Loucy (cell line): ENCODE results near the gene RAB25.

Experiments used
- H2AFZ ChIP-seq: fragments of 200-600 bp; sonication (generic); 2 replicates; pipeline ENCODE4 v1.6.0; 2016; ENCODE audit warnings: antibody characterized with exemption, mild to moderate bottlenecking, low read length, moderate library complexity
- H3F3A ChIP-seq: fragments of 200-600 bp; 2 replicates; pipeline ENCODE4 v1.6.0; 2016; ENCODE audit warnings: antibody characterized with exemption, low read depth, mild to moderate bottlenecking
- H3K27me3 ChIP-seq: fragments of 200-600 bp; sonication (generic); 2 replicates; pipeline ENCODE4 v1.6.1; 2014; ENCODE audit warnings: low read length, mild to moderate bottlenecking; ENCODE audit not compliant: insufficient read depth, poor library complexity, severe bottlenecking
- H3K36me3 ChIP-seq: fragments of 200-600 bp; sonication (generic); 2 replicates; pipeline ENCODE4 v1.6.1; 2016; ENCODE audit warnings: low read length; ENCODE audit not compliant: insufficient read depth
- H3K4me1 ChIP-seq: fragments of 200-600 bp; sonication (generic); 2 replicates; pipeline ENCODE4 v1.5.1; 2014; ENCODE audit warnings: low read length, mild to moderate bottlenecking; ENCODE audit not compliant: insufficient read depth, poor library complexity, severe bottlenecking
- H3K4me2 ChIP-seq: fragments of 200-600 bp; sonication (generic); 2 replicates; pipeline ENCODE4 v1.6.0; 2014; ENCODE audit warnings: antibody characterized with exemption, low read length, low read depth, mild to moderate bottlenecking; ENCODE audit not compliant: poor library complexity, severe bottlenecking
- H3K4me3 ChIP-seq: fragments of 200-600 bp; sonication (generic); 2 replicates; pipeline ENCODE4 v1.5.1; 2014; ENCODE audit warnings: low read length, mild to moderate bottlenecking, mixed read lengths; ENCODE audit not compliant: poor library complexity, severe bottlenecking
- H3K79me2 ChIP-seq: fragments of 200-600 bp; sonication (generic); 2 replicates; pipeline ENCODE4 v1.6.1; 2014; ENCODE audit warnings: low read length; ENCODE audit not compliant: insufficient read depth
- H3K9ac ChIP-seq: fragments of 200-600 bp; sonication (generic); 2 replicates; pipeline ENCODE4 v1.6.0; 2014; ENCODE audit warnings: mild to moderate bottlenecking, low read depth, low read length, moderate library complexity; ENCODE audit not compliant: poor library complexity, severe bottlenecking
- H3K9me2 ChIP-seq: fragments of 200-600 bp; sonication (generic); replicated peaks from 2 replicates; pipeline ENCODE4 v1.6.1; 2016; ENCODE audit warnings: low read depth, low read length, mixed read lengths
- H3K9me3 ChIP-seq: fragments of 200-600 bp; sonication (generic); 2 replicates; pipeline ENCODE4 v1.6.1; 2014; ENCODE audit warnings: mild to moderate bottlenecking, antibody characterized with exemption, low read length, low read depth; ENCODE audit not compliant: insufficient read depth
- H4K20me1 ChIP-seq: fragments of 200-600 bp; sonication (generic); 2 replicates; pipeline ENCODE4 v1.6.0; 2014; ENCODE audit warnings: antibody characterized with exemption, low read length, mild to moderate bottlenecking; ENCODE audit not compliant: insufficient read depth, poor library complexity, severe bottlenecking
- EZH2phosphoT487 ChIP-seq: fragments of 200-600 bp; IDR thresholded peaks from 2 replicates; pipeline ENCODE4 v1.6.1; 2018; ENCODE audit warnings: antibody characterized with exemption, mild to moderate bottlenecking, moderate library complexity, borderline replicate concordance
- TF ChIP-seq, protein P1 (sequence below): fragments of 200-600 bp; sonication (generic); conservative IDR thresholded peaks from 2 replicates; pipeline ENCODE4 v1.5.1; 2014; ENCODE audit warnings: mild to moderate bottlenecking, antibody characterized with exemption, low read length

The RAB25 gene

GRCh38 chr1:156098784-156099183 is 37.8 kb downstream of the RAB25 start:
- no peak overlapping the region for H3K9ac ChIP-seq
- no peaks in the 10 kb centered on the region for H3K27me3 ChIP-seq
- H4K20me1 ChIP-seq, result no peaks in the 10 kb centered on the region
- no peak overlapping the region for H3K4me3 ChIP-seq
- H3K4me1 ChIP-seq, result peaks cover 9% of the 10 kb centered on the region
- H3F3A ChIP-seq, result no peaks in the 10 kb centered on the region
- H2AFZ ChIP-seq, result no peak overlapping the region
- H3K36me3 ChIP-seq, result no peaks in the 10 kb centered on the region
- H3K9me3 ChIP-seq, result no peaks in the 10 kb centered on the region
- H3K9me2 ChIP-seq, result no peaks in the 10 kb centered on the region
- H3K4me2 ChIP-seq, result no peak overlapping the region
- TF ChIP-seq EZH2phosphoT487, result no peak
- TF ChIP-seq, protein P1, sequence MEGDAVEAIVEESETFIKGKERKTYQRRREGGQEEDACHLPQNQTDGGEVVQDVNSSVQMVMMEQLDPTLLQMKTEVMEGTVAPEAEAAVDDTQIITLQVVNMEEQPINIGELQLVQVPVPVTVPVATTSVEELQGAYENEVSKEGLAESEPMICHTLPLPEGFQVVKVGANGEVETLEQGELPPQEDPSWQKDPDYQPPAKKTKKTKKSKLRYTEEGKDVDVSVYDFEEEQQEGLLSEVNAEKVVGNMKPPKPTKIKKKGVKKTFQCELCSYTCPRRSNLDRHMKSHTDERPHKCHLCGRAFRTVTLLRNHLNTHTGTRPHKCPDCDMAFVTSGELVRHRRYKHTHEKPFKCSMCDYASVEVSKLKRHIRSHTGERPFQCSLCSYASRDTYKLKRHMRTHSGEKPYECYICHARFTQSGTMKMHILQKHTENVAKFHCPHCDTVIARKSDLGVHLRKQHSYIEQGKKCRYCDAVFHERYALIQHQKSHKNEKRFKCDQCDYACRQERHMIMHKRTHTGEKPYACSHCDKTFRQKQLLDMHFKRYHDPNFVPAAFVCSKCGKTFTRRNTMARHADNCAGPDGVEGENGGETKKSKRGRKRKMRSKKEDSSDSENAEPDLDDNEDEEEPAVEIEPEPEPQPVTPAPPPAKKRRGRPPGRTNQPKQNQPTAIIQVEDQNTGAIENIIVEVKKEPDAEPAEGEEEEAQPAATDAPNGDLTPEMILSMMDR, result no peak
- H3K79me2 ChIP-seq, result no peaks in the 10 kb centered on the region

GRCh38 chr1:156099282-156099681 is 38.3 kb downstream of the RAB25 start:
- peaks cover 12% of the 10 kb centered on the region for H3K4me1 ChIP-seq

GRCh38 chr1:156100205-156100995 is 39.4 kb downstream of the RAB25 start:
- Histone ChIP-seq H3K9me3 (no peaks in the 10 kb centered on the region), H3K27me3 (no peaks in the 10 kb centered on the region), H3K36me3 (no peaks in the 10 kb centered on the region), H3K4me1 (peaks cover 17% of the 10 kb centered on the region), H3K4me3 (no peak overlapping the region), H2AFZ (no peak overlapping the region), H3K9ac (no peak overlapping the region), H3K79me2 (no peaks in the 10 kb centered on the region), H3F3A (no peaks in the 10 kb centered on the region), H3K4me2 (no peak overlapping the region), H3K9me2 (no peaks in the 10 kb centered on the region), H4K20me1 (no peaks in the 10 kb centered on the region)
- TF ChIP-seq EZH2phosphoT487, result no peak
- TF ChIP-seq, protein P1, result no peak

More at GRCh38 chr1:156099282-156099681, 38.3 kb downstream of the RAB25 start:
- no peak overlapping the region for H2AFZ ChIP-seq
- no peak overlapping the region for H3K4me2 ChIP-seq
- no peak overlapping the region for H3K9ac ChIP-seq
- no peaks in the 10 kb centered on the region for H3F3A ChIP-seq
- no peaks in the 10 kb centered on the region for H3K27me3 ChIP-seq
- H3K36me3 ChIP-seq, result no peaks in the 10 kb centered on the region
- no peaks in the 10 kb centered on the region for H3K9me3 ChIP-seq
- H3K4me3 ChIP-seq, result no peak overlapping the region
- H3K79me2 ChIP-seq, result no peaks in the 10 kb centered on the region
- no peaks in the 10 kb centered on the region for H3K9me2 ChIP-seq
- no peaks in the 10 kb centered on the region for H4K20me1 ChIP-seq
- TF ChIP-seq, protein P1, result no peak
- TF ChIP-seq EZH2phosphoT487, result no peak
